Measurements from ENCODE around the gene CUX1.

Gene CUX1

GRCh38 chr7:102117743-102118142, 300.3 kb downstream of the CUX1 start:
- no peak for TF ChIP-seq CTCF (conservative IDR thresholded peaks at IDR 0.05; ENCODE audit: low read depth, low read length)
- DNase-seq (ENCODE audit: low read depth): peak; percentile 72

GRCh38 chr7:102119213-102119651, 301.8 kb downstream of the CUX1 start:
- no peak for TF ChIP-seq CTCF (conservative IDR thresholded peaks at IDR 0.05; ENCODE audit: low read depth, low read length)
- DNase-seq (ENCODE audit: low read depth): no peak
- H3K4me3 ChIP-seq (ENCODE audit: low read depth, low read length): no peak overlapping the region

More at GRCh38 chr7:102117743-102118142, 300.3 kb downstream of the CUX1 start:
- H3K4me3 ChIP-seq (ENCODE audit: low read depth, low read length): no peak overlapping the region

GRCh38 chr7:102119925-102120324, 302.5 kb downstream of the CUX1 start:
- no peak for TF ChIP-seq CTCF (conservative IDR thresholded peaks at IDR 0.05; ENCODE audit: low read depth, low read length)
- H3K4me3 ChIP-seq (ENCODE audit: low read depth, low read length): no peak overlapping the region
- no peak for DNase-seq (ENCODE audit: low read depth)

DNA sequence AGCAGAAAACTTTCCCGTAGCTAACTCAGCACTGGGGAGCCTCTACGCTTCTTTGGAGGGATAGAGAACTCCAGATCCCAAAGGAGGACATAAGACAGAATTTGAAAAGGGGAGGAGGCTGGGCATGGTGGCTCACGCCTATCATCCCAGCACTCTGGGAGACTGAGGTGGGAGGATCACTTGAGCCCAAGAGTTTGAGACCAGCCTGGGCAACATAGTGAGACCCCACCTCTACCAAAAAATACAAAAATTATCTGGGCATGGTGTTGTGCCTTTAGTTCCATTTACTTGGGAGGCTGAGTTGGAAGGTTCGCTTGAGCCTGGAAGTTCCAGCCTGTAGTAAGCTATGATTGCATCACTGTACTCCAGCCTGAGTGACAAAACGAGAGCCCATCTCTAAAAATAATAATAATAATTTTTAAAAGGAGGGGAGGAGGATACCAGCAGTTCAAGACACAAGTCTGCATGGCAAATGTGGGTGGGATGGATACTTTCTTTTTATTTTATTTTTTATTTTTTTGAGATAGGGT, 303.3 kb downstream of the CUX1 start:
- no peak overlapping the region for H3K4me3 ChIP-seq (ENCODE audit: low read depth, low read length)
- TF ChIP-seq CTCF (conservative IDR thresholded peaks at IDR 0.05; ENCODE audit: low read depth, low read length): no peak
- no peak for DNase-seq (ENCODE audit: low read depth)

- no peak for TF ChIP-seq CTCF (conservative IDR thresholded peaks at IDR 0.05; ENCODE audit: low read depth, low read length)
- H3K4me3 ChIP-seq (ENCODE audit: low read depth, low read length): no peak overlapping the region
- DNase-seq (ENCODE audit: low read depth): peak; percentile 73
Measured at GRCh38 chr7:102122026-102122425, 304.6 kb downstream of the CUX1 start.

- DNase-seq (ENCODE audit: low read depth): peak; percentile 91
- TF ChIP-seq CTCF (conservative IDR thresholded peaks at IDR 0.05; ENCODE audit: low read depth, low read length): peak; percentile 35
- peak overlapping the region; percentile 22 for H3K4me3 ChIP-seq (ENCODE audit: low read depth, low read length)
Measured at GRCh38 chr7:102125127-102125596, 307.7 kb downstream of the CUX1 start.

DNA sequence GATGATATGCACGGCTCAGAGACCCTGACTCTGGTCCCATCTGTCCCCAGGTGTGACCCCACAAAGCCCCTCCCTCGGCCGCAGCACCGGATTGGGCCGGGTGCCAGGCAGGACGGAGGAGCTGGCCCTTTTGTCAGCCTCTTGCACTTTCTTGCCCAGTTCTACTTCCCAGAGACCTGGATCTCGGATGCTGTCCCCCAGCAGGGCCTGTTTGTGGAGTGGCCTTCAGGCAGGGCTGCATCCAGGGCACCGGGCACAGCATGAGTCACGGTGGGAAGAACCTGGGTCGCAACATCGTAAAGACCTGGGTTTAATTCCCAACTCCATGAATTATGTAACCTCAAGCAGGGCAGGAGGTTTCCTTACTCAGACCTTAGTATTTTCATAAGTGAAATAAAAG, 310.9 kb downstream of the CUX1 start:
- DNase-seq (ENCODE audit: low read depth): no peak
- TF ChIP-seq CTCF (conservative IDR thresholded peaks at IDR 0.05; ENCODE audit: low read depth, low read length): no peak
- no peak overlapping the region for H3K4me3 ChIP-seq (ENCODE audit: low read depth, low read length)
